Right atrium auricular region (tissue), 2 donors: ENCODE results near the gene VAV3. TPM values are rescaled to one million over a fixed set of nuclear protein-coding genes. Genes with fewer than 3 reads are reported as not detected.

Source experiments
- DNase-seq: peaks from one replicate; pipeline ENCODE4 v3.0.0-alpha.2; 2019; ENCODE audit warnings: low spot score
- H3K27ac ChIP-seq, 2 donors: fragments of 200-600 bp; sonication (generic); 1 replicate in 1 of 2; 2 replicates in 1 of 2; pipeline ENCODE4 v1.5.1; 2016 to 2019
- H3K27me3 ChIP-seq, 2 donors: fragments of 200-600 bp; sonication (generic); one replicate each; pipeline versions ENCODE4 v1.5.1 to v1.6.0; 2017 to 2019
- H3K36me3 ChIP-seq: fragments of 200-600 bp; sonication (generic); one replicate; pipeline ENCODE4 v1.5.1; 2016
- H3K4me1 ChIP-seq, 2 donors: fragments of 200-600 bp; sonication (generic); one replicate each; pipeline versions ENCODE4 v1.5.1 to v1.6.0; 2017 to 2019
- H3K4me3 ChIP-seq, 2 donors: fragments of 200-600 bp; sonication (generic); 1 replicate in 1 of 2; 2 replicates in 1 of 2; pipeline ENCODE4 v1.5.1; 2017 to 2019; ENCODE audit warnings: mild to moderate bottlenecking in 1 of 2, moderate library complexity in 1 of 2
- H3K9me3 ChIP-seq, 2 donors: fragments of 200-600 bp; sonication (generic); one replicate each; pipeline ENCODE4 v1.5.1; 2019
- CTCF ChIP-seq, 2 donors: fragments of 200-600 bp; sonication (generic); IDR thresholded peaks; one replicate each; pipeline ENCODE4 v1.5.1; 2019; ENCODE audit warnings: antibody characterized with exemption in 2 of 2
- total RNA-seq, 2 donors: library from RNA; depleted of rRNA; stranded (reverse); fragments of >200 nt; gene quantifications; one replicate each; pipeline ENCODE4 v1.1.0, GENCODE V29; 2016

The VAV3 gene
- total RNA-seq, 2 donors from 2014 or later: 2.0 to 2.8 TPM

- Histone ChIP-seq H3K36me3 (no peaks in the 10 kb centered on the region), H3K27me3 (no peaks in the 10 kb centered on the region), H3K9me3 (no peaks in the 10 kb centered on the region), H3K27ac (no peak overlapping the region), H3K4me1 (no peaks in the 10 kb centered on the region), H3K4me3 (no peak overlapping the region)
- DNase-seq: no peak
- no peak for TF ChIP-seq CTCF (IDR thresholded peaks at IDR 0.05)
Measured at GRCh38 chr1:107570768-107571167, 394.2 kb downstream of the VAV3 start.

GRCh38 chr1:107563441-107563840 lies 401.5 kb downstream of the VAV3 start:
- H3K4me3 ChIP-seq: no peak overlapping the region
- H3K27me3 ChIP-seq: no peaks in the 10 kb centered on the region
- no peak for DNase-seq
- no peaks in the 10 kb centered on the region for H3K4me1 ChIP-seq
- no peak for TF ChIP-seq CTCF (IDR thresholded peaks at IDR 0.05)
- H3K9me3 ChIP-seq: no peaks in the 10 kb centered on the region
- H3K36me3 ChIP-seq: no peaks in the 10 kb centered on the region
- no peak overlapping the region for H3K27ac ChIP-seq

GRCh38 chr1:107559881-107560280 lies 405.1 kb downstream of the VAV3 start:
- DNase-seq: no peak
- no peaks in the 10 kb centered on the region for H3K36me3 ChIP-seq
- no peak overlapping the region for H3K27ac ChIP-seq
- no peak overlapping the region for H3K4me3 ChIP-seq
- H3K27me3 ChIP-seq: no peaks in the 10 kb centered on the region
- no peaks in the 10 kb centered on the region for H3K4me1 ChIP-seq
- TF ChIP-seq CTCF (IDR thresholded peaks at IDR 0.05): no peak
- no peaks in the 10 kb centered on the region for H3K9me3 ChIP-seq

- Histone ChIP-seq H3K27ac (no peak overlapping the region), H3K4me1 (no peaks in the 10 kb centered on the region), H3K9me3 (no peaks in the 10 kb centered on the region), H3K4me3 (no peak overlapping the region), H3K36me3 (no peaks in the 10 kb centered on the region), H3K27me3 (no peaks in the 10 kb centered on the region)
- no peak for DNase-seq
- TF ChIP-seq CTCF (IDR thresholded peaks at IDR 0.05): no peak
Measured at GRCh38 chr1:107557095-107557494, 407.9 kb downstream of the VAV3 start.

GRCh38 chr1:107555578-107555977 lies 409.4 kb downstream of the VAV3 start:
- H3K9me3 ChIP-seq: no peaks in the 10 kb centered on the region
- no peak for TF ChIP-seq CTCF (IDR thresholded peaks at IDR 0.05)

GRCh38 chr1:107552781-107553180 lies 412.2 kb downstream of the VAV3 start:
- DNase-seq: no peak
- H3K27me3 ChIP-seq: no peaks in the 10 kb centered on the region
- TF ChIP-seq CTCF (IDR thresholded peaks at IDR 0.05): no peak

More at GRCh38 chr1:107555578-107555977, 409.4 kb downstream of the VAV3 start:
- Histone ChIP-seq H3K27me3 (no peaks in the 10 kb centered on the region), H3K36me3 (no peaks in the 10 kb centered on the region), H3K4me1 (no peaks in the 10 kb centered on the region), H3K4me3 (no peak overlapping the region), H3K27ac (no peak overlapping the region)
- DNase-seq: no peak

More at GRCh38 chr1:107552781-107553180, 412.2 kb downstream of the VAV3 start:
- no peaks in the 10 kb centered on the region for H3K36me3 ChIP-seq
- H3K9me3 ChIP-seq: no peaks in the 10 kb centered on the region
- no peak overlapping the region for H3K4me3 ChIP-seq
- H3K27ac ChIP-seq: no peak overlapping the region
- no peaks in the 10 kb centered on the region for H3K4me1 ChIP-seq
